HG03159 (cell line): ENCODE measurements around the gene ACTN2.

Experiments
- ATAC-seq: cut with Tn5 transposase; IDR thresholded peaks from one replicate; pipeline ENCODE4 v1.9.1; 2021; ENCODE audit warnings: mild to moderate bottlenecking, moderate library complexity; ENCODE audit not compliant: unreplicated experiment

ACTN2 gene

GRCh38 chr1:236689713-236690569 lies 3.6 kb downstream of the ACTN2 start:
- ATAC-seq = no peak

DNA sequence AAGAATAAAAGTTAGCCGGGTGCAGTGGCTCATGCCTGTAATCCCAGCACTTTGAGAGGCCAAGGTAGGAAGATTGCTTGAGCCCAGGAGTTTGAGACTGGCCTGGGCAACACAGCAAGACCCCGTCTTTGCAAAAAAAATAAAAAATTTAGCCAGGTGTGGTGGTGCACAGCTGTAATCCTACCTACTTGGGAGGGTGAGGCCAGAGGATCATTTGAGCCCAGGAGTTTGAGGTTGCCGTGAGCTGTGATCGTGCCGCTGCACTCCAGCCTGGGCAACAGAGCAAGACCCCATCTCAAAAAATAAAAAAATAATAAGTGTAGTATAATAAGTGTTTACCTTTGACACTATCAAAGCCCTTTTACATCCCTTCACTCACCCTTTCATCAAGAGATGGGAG lies 5.0 kb downstream of the ACTN2 start:
- ATAC-seq = no peak

- no peak for ATAC-seq
These were observed 5.8 kb downstream of the ACTN2 start for GRCh38 chr1:236692128-236692527.

GRCh38 chr1:236692742-236693141 lies 6.4 kb downstream of the ACTN2 start:
- no peak for ATAC-seq

- no peak for ATAC-seq
These were observed 13.1 kb downstream of the ACTN2 start for GRCh38 chr1:236699366-236699765.

DNA sequence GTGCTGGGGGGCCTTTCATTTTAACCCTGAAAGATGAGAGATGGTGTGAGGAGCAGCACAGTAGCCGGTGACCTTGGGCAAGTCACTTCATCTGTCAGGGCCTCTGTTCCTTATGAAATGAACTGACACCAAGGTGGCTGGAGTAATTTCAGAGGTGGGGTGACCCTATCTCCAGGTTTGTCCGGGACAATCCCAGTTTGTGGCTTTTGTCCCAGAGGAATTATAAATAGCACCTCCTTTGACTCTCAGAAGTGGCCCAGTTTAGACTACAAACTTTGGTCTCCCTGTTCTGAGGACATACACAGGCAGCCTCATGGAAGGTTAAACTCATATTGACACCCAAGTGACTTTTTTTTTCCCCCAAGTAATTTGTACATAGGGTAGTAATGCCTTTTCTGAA lies 14.6 kb downstream of the ACTN2 start:
- no peak for ATAC-seq

- ATAC-seq = no peak
These were observed 15.5 kb downstream of the ACTN2 start for GRCh38 chr1:236701782-236702181.

DNA sequence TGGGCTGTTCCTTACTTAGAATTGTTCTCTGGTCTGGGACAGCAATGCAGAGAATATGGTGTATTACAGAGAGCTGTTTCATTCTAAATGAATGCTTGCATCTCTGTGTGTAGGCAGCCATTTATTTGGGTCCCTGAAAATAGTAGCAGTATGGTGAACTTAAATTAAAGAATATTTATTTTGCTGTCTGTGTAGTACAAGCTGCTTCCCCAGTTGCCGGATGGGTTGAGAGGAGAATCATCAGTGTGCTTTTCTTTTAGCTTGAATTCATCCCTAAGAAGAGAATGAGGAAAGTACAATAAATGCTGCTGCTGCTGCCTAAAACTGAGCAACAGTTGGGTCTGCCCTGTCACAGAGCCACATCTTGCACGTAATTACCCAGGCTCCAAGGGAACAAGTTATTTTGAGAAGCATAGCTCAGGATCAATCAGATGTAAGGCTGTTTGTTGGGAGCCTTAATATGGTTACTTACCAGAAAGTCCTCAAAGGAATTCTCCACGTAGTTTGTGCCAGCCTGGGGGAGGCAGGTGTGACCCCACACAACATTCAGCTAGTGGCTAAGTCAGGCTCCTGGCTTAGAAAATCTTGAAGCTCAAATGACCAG lies 16.6 kb downstream of the ACTN2 start:
- ATAC-seq = no peak

GRCh38 chr1:236705771-236706170 lies 19.5 kb downstream of the ACTN2 start:
- ATAC-seq = no peak

DNA sequence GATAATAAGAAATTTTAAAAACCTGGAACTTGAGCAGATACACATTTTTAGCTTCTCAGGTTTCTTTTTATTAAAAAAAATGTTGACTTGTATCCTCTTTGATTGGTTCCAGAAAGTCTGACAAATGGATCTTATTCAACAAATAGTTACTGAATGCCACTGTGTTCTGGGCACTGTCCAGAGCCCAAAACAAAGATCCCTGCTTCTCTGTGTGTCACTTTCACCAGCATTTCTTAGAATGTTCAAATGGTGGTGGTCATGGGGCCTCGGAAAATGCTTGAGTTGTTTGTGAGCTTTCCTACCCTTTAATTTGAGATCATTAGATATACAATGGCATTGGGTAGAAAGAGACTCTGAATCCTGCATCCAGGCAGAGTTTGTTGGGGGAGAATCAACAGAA lies 19.9 kb downstream of the ACTN2 start:
- ATAC-seq = no peak

- ATAC-seq = no peak
These were observed 24.1 kb downstream of the ACTN2 start for GRCh38 chr1:236710328-236710892.

DNA sequence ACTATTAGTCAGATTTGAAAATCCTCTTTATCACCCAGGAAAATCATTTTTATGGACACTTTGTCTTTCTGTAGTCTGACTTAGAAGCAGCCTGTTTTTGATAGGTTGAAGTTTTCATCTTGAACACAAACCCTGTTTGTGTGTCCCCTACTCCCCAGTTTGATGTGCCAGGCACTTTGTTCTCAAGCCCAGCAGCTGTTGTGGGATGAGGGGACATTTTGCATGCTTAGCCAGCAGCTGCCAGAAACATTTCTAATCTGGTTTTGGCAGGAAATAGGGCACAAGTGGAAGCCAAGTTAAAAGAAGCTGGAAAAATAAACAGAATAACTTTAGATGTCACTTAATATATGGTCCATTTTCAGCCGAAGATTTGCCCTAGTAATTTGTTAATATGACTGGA lies 29.9 kb downstream of the ACTN2 start:
- ATAC-seq = no peak

GRCh38 chr1:236717811-236718210 lies 31.5 kb downstream of the ACTN2 start:
- no peak for ATAC-seq

DNA sequence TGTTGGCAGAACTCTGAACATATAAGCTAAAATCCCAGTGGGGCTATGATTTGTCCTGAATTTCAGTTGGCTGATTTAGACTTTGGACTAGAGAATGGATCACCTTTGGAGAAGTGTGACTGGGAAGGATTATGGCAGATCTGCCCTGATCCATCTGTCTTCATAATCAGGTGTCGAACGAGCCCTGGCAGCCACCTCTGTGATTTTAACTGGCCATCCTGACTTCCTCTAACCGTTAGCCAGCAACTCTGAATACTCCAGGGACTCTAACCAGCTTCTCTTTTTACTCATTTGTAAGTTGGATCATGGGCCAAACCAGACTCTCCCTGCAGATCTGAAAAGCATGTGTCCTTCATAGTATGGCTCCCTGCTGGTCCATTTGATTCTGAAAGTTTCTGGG lies 32.0 kb downstream of the ACTN2 start:
- no peak for ATAC-seq

GRCh38 chr1:236720206-236720605 lies 33.9 kb downstream of the ACTN2 start:
- no peak for ATAC-seq

DNA sequence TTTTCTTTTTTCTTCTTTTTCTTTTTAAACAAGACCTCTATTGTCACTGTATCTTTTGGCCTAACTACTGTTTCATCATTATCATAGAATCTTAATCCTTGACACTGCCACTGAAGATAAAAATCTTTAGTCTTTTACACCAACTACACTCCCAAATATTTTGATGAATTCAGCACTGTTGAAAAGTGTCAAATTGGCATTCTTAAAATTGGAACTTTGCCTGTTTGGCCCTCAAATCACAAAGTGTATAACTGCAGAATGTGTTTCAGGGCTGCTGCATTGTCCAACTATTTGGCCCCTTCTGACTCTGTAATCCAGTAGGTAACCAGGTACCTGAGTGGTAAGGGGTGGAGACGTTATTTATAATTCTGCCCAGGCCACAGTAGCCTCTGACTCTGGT lies 34.3 kb downstream of the ACTN2 start:
- ATAC-seq = no peak

DNA sequence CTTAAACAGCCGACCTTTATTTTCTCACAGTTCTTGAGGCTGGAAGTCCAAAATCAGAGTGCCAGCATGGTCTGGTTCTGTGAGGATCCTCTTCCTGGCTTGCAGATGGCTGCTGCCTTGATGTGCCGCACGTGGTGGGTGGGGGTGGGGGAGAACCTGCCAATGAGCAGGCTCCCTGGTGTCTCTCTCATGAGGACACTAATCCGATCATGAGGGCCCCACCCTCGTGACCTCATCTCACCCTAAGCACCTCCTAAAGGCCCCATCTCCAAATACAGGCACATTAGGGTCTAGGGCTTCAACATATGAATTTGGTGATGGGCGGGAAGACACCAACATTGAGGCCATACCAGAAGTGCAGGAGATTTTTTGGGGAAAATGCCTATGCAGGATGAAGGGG lies 37.8 kb downstream of the ACTN2 start:
- ATAC-seq = no peak

GRCh38 chr1:236724506-236724905 lies 38.2 kb downstream of the ACTN2 start:
- no peak for ATAC-seq

DNA sequence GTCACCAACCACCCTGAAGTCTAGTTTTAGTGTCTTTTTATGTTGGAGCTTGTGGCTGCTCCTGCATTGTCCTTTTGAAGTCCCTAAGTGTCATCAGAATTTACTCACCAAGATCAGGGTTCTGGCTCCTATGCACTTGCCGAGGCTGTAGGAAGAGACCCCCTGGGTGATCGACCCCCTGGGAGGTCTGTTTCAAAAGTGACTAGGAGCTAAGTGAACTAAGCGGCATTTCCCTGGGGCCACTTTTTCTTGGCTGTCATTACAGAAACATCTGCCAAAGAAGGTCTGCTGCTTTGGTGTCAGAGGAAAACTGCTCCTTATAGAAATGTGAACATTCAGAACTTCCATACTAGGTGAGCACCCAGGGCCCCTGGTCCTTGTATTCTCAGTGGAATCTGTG lies 39.4 kb downstream of the ACTN2 start:
- ATAC-seq = no peak

DNA sequence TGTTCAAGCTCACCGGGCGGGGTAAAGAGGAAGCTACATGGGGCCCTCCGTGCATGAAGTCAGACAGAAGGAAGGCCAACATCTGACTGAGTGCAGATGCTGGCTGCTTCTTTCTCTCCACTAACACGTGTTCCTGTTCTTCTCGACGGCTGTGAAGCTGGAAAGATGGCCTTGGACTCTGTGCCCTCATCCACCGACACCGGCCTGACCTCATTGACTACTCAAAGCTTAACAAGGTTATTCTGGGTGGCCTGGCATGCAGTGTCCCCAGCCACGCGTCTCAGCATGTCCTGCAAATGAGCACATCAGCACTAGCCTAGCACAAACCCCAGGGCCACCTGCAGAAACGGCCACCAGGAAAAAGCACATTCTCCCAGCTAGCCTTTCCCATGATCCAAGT lies 41.2 kb downstream of the ACTN2 start:
- no peak for ATAC-seq

- ATAC-seq = no peak
These were observed 42.5 kb downstream of the ACTN2 start for GRCh38 chr1:236728752-236729151.

GRCh38 chr1:236733653-236734052 lies 47.4 kb downstream of the ACTN2 start:
- ATAC-seq = no peak
